Brain microvascular endothelial cell (primary cell): ENCODE measurements around the gene SETD3.
A peak's percentile ranks its signal among the peaks of the same experiment; 100 is the strongest.

Experiments used
- DNase-seq: peaks from one replicate; pipeline ENCODE4 v3.0.0-alpha.2; 2020
- H3K27ac ChIP-seq: fragments of 250-450 bp; sonication (Bioruptor Pico); 2 replicates; pipeline ENCODE4 v1.5.1; 2020; ENCODE audit warnings: mild to moderate bottlenecking, moderate library complexity
- H3K27me3 ChIP-seq: fragments of 250-450 bp; sonication (Bioruptor Pico); replicated peaks from 2 replicates; pipeline ENCODE4 v1.5.1; 2020; ENCODE audit warnings: mild to moderate bottlenecking
- H3K36me3 ChIP-seq: fragments of 250-450 bp; sonication (Bioruptor Pico); replicated peaks from 2 replicates; pipeline ENCODE4 v1.5.1; 2020; ENCODE audit warnings: mild to moderate bottlenecking
- H3K4me3 ChIP-seq: 2 replicates; pipeline ENCODE4 v1.5.1; 2011; ENCODE audit warnings: low read depth, mild to moderate bottlenecking, control low read depth, low read length, moderate library complexity
- CTCF ChIP-seq: IDR thresholded peaks from 2 replicates; pipeline ENCODE4 v1.5.1; 2011; ENCODE audit warnings: low read depth, mild to moderate bottlenecking, moderate library complexity, low read length, control low read depth, inconsistent platforms; ENCODE audit errors: missing control alignments
- in situ Hi-C: cut with HindIII; loops from 2 replicates; pipeline ENCODE4 v1.10.0; 2017; ENCODE audit warnings: low sequenced_read_pairs, low pct_ligation_motif_present

SETD3 gene

GRCh38 chr14:99391671-99392070 is 89.0 kb downstream of the SETD3 start:
- DNase-seq = peak; percentile 30
- no peak overlapping the region for H3K27ac ChIP-seq
- H3K36me3 ChIP-seq = no peaks in the 10 kb centered on the region
- no peak for TF ChIP-seq CTCF
- in situ Hi-C loops = no loop called here
- H3K4me3 ChIP-seq = no peak overlapping the region
- no peaks in the 10 kb centered on the region for H3K27me3 ChIP-seq

GRCh38 chr14:99389174-99389826 is 91.4 kb downstream of the SETD3 start:
- H3K27me3 ChIP-seq = no peaks in the 10 kb centered on the region
- no peak overlapping the region for H3K27ac ChIP-seq
- no peaks in the 10 kb centered on the region for H3K36me3 ChIP-seq
- peak; percentile 93 for TF ChIP-seq CTCF
- DNase-seq = peak; percentile 16
- in situ Hi-C loops = no loop called here
- H3K4me3 ChIP-seq = no peak overlapping the region

GRCh38 chr14:99388286-99388685 is 92.4 kb downstream of the SETD3 start:
- no peak for TF ChIP-seq CTCF
- in situ Hi-C loops = no loop called here
- Histone ChIP-seq H3K27ac (no peak overlapping the region), H3K27me3 (no peaks in the 10 kb centered on the region), H3K36me3 (no peaks in the 10 kb centered on the region), H3K4me3 (no peak overlapping the region)
- no peak for DNase-seq

- Histone ChIP-seq H3K27me3 (no peaks in the 10 kb centered on the region), H3K36me3 (no peaks in the 10 kb centered on the region), H3K4me3 (no peak overlapping the region), H3K27ac (no peak overlapping the region)
- in situ Hi-C loops = no loop called here
- no peak for DNase-seq
- TF ChIP-seq CTCF = no peak
These were observed 92.8 kb downstream of the SETD3 start for GRCh38 chr14:99387880-99388279.

- Histone ChIP-seq H3K4me3 (no peak overlapping the region), H3K27me3 (no peaks in the 10 kb centered on the region), H3K36me3 (no peaks in the 10 kb centered on the region), H3K27ac (no peak overlapping the region)
- in situ Hi-C loops = no loop called here
- no peak for TF ChIP-seq CTCF
- DNase-seq = no peak
These were observed 95.9 kb downstream of the SETD3 start for GRCh38 chr14:99384450-99385417.
